GM12874 (cell line): ENCODE data around the gene SLMAP.

ENCODE experiments used
- TF ChIP-seq, protein P1 (sequence below): IDR thresholded peaks from 2 replicates; pipeline ENCODE4 v1.5.1; 2011; ENCODE audit warnings: low read depth, mild to moderate bottlenecking, control low read depth, low read length, moderate library complexity; ENCODE audit not compliant: insufficient read depth

Gene SLMAP

GRCh38 chr3:57928511-57928910 lies 172.4 kb downstream of the SLMAP start:
- TF ChIP-seq, protein P1, sequence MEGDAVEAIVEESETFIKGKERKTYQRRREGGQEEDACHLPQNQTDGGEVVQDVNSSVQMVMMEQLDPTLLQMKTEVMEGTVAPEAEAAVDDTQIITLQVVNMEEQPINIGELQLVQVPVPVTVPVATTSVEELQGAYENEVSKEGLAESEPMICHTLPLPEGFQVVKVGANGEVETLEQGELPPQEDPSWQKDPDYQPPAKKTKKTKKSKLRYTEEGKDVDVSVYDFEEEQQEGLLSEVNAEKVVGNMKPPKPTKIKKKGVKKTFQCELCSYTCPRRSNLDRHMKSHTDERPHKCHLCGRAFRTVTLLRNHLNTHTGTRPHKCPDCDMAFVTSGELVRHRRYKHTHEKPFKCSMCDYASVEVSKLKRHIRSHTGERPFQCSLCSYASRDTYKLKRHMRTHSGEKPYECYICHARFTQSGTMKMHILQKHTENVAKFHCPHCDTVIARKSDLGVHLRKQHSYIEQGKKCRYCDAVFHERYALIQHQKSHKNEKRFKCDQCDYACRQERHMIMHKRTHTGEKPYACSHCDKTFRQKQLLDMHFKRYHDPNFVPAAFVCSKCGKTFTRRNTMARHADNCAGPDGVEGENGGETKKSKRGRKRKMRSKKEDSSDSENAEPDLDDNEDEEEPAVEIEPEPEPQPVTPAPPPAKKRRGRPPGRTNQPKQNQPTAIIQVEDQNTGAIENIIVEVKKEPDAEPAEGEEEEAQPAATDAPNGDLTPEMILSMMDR: no peak

DNA sequence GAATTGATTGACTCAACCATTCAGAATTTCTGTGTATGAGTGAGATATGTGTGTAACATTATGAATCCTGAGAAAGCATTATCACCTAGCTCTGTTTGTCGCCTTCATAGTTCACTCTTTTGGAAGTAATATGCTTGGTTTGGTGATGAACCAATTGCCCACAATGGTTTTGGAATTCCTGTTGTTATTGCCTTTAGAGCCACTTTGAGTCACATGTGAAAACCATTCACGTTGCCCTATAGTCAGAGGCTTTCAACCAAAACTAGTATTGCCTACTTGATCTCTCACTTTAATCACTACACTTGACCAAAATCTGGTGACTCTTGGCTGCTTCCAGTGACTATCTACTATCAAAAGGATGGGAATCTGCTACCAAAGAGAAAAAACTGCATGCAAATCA lies 173.9 kb downstream of the SLMAP start:
- TF ChIP-seq, protein P1: no peak

DNA sequence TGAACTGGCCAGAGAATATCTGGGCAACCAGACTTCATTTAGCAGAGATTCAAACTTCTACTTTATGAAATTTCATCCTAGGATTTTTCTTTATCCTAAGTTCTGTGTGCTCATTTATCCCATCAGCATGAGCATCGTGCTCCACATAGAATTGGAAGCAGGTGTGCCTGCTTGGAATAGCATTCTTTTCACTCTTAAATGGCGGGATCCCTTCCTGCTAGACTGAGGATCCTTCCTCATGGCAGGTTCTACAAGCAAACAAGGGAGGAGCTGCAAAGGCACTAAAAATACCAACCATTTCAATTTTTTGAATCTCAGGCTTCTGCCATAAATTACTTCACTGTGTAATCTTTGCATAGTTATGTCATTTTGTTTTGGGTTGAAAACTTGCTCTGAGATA lies 177.5 kb downstream of the SLMAP start:
- TF ChIP-seq, protein P1: no peak

- TF ChIP-seq, protein P1: no peak
Observed at GRCh38 chr3:57934373-57934772, 178.3 kb downstream of the SLMAP start.

GRCh38 chr3:57935539-57935938 lies 179.4 kb downstream of the SLMAP start:
- TF ChIP-seq, protein P1: no peak

DNA sequence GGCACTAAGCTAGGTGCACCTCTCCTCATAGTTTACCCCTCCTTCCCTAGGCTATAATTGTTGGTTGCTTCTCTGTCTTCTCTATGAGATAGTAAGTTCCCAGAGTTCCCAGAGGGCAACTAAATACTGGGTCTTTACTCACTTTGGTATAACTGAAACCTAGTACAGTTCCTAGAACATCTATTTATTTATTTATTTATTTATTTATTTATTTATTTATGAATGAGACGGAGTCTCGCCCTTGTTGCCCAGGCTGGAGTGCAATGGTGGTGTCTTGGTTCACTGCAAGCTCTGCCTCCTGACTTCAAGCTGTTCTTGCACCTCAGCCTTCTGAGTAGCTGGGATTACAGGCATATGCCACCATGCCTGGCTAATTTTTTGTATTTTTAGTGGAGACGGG lies 181.0 kb downstream of the SLMAP start:
- TF ChIP-seq, protein P1: no peak

DNA sequence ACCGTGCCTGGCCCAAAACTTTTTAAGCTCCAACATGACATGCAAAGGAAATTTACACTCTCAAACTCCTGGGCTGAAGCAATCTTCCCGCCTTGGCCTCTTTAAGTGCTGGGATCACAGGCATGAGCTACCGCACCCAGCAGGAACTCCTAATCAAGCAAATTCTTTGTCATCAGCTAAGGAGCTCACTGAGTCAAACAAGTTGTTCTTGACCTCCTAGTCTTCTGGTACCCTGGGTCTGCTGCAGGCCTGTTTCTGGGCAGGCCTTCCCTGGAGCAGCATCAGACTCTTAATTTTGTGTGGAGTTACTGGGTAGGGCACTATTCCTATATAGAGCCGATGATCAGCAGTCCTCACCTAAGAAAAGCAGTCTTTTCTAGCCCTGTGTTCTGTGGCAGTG lies 183.7 kb downstream of the SLMAP start:
- TF ChIP-seq, protein P1: no peak

- TF ChIP-seq, protein P1: no peak
Observed at GRCh38 chr3:57942388-57942787, 186.3 kb downstream of the SLMAP start.
